Adrenal gland (tissue), 12 donors: ENCODE measurements around the gene SYT1. TPM values are rescaled to one million over a fixed set of nuclear protein-coding genes. Genes with fewer than 3 reads are reported as not detected.

Source experiments
- DNase-seq, 7 donors: peaks; one replicate each; pipeline ENCODE4 v3.0.0-alpha.2; 2019 to 2020
- H3K27ac ChIP-seq, 5 donors: fragments of 200-600 bp; sonication (generic) in 4 of 5; 1 replicate in 3 of 5; 2 replicates in 2 of 5; pipeline versions ENCODE4 v1.5.1 to v1.8.0; 2016 to 2020; ENCODE audit warnings: mild to moderate bottlenecking in 1 of 5
- H3K27me3 ChIP-seq: fragments of 200-600 bp; 2 replicates; pipeline ENCODE4 v1.8.0; 2021
- H3K36me3 ChIP-seq, 2 donors: fragments of 200-600 bp; replicated peaks in 1 of 2; 1 replicate in 1 of 2; 2 replicates in 1 of 2; pipeline versions ENCODE4 v1.5.1 to v1.8.0; 2018 to 2022
- H3K4me1 ChIP-seq, 2 donors: fragments of 200-600 bp; replicated peaks in 1 of 2; 1 replicate in 1 of 2; 2 replicates in 1 of 2; pipeline versions ENCODE4 v1.5.1 to v1.8.0; 2018 to 2021
- H3K4me3 ChIP-seq, 4 donors: fragments of 200-600 bp; sonication (generic) in 3 of 4; one replicate each; pipeline ENCODE4 v1.5.1; 2016 to 2018
- H3K9me3 ChIP-seq, 3 donors: fragments of 200-600 bp; sonication (generic) in 1 of 3; replicated peaks in 1 of 3; 1 replicate in 2 of 3; 2 replicates in 1 of 3; pipeline versions ENCODE4 v1.5.1 to v1.8.0; 2016 to 2021
- CTCF ChIP-seq, 6 experiments: fragments of 450-650 bp in 4 of 6; fragments of 200-600 bp in 2 of 6; sonication (generic) in 1 of 6; IDR thresholded peaks; 1 replicate in 5 of 6; 2 replicates in 1 of 6; pipeline versions ENCODE4 v1.5.1 to v1.8.0; 2016 to 2021; ENCODE audit warnings: antibody characterized with exemption in 6 of 6, mild to moderate bottlenecking in 2 of 6, moderate library complexity in 1 of 6
- POLR2A ChIP-seq, 2 donors: fragments of 450-650 bp; IDR thresholded peaks; one replicate each; pipeline ENCODE4 v1.6.1; 2017; ENCODE audit warnings: antibody characterized with exemption in 2 of 2, mild to moderate bottlenecking in 2 of 2, moderate library complexity in 1 of 2
- WGBS, 4 donors: extraction: QIAGEN DNeasy Blood & Tissue Kit in 2 of 4; methylation state at CpG; one replicate each; pipeline versions ENCODE4 v1.1.5 to v1.1.7; 2013 to 2017; 5-methylcytosine and 5-hydroxymethylcytosine counted together
- intact Hi-C, 2 donors: fragments of 100-400 bp; cut with DNase I; formaldehyde crosslinking; loops; one replicate each; pipeline versions ENCODE4 v1.14.1 to v1.15.0; 2022 to 2023
- microRNA counts, 2 donors: library from miRNA; unstranded; fragments of <30 nt; microRNA quantifications; one replicate each; lab custom pipeline; 2016
- microRNA-seq, 3 donors: library from miRNA; unstranded; fragments of <30 nt; microRNA quantifications; one replicate each; pipeline ENCODE4, GENCODE V29; 2017 to 2020
- polyA plus RNA-seq, 3 donors: library from polyadenylated mRNA; stranded (reverse); fragments of 200-250 nt in 2 of 3; fragments of 350-450 nt in 1 of 3; fragmentation: Illumina TruSeq in 1 of 3; extraction: RNeasy Lipid Tissue Mini Kit (QIAGEN cat#74804) in 1 of 3; gene quantifications; one replicate each; pipeline ENCODE4 v1.2.3, GENCODE V29; 2013 to 2014
- small RNA-seq, 2 donors: library from RNA; depleted of rRNA; stranded (forward); fragments of <200 nt; gene quantifications; one replicate each; pipeline ENCODE3, GENCODE V24; 2016
- total RNA-seq, 9 donors: library from RNA; depleted of rRNA in 4 of 9; stranded (reverse); fragments of >200 nt in 4 of 9; fragments of 120-200 nt in 1 of 9; fragmentation: NEBNext Ultra II Directional in 1 of 9; extraction: Animal tissue kit (Norgen Biotek cat#: 25700) in 1 of 9; gene quantifications; one replicate each; pipeline versions ENCODE4 v1.1.0 to v1.2.4, GENCODE V29; 2013 to 2023
- donor health status: healthy with polysubstance abuse.
- donor health status: Bipolar disorder and iron deficiency.
- donor health status: DM: yes; HTN: yes; CAD: no.
- donor health status: DM: no; HTN: no; CAD: no.
- donor health status: DM: no; HTN: no; CAD: no.
- donor health status: DM: yes; HTN: yes; CAD: no.

The SYT1 gene
- total and polyA plus RNA-seq, 12 donors, result 0.42 to 22.3 (median 4.6) TPM

DNA sequence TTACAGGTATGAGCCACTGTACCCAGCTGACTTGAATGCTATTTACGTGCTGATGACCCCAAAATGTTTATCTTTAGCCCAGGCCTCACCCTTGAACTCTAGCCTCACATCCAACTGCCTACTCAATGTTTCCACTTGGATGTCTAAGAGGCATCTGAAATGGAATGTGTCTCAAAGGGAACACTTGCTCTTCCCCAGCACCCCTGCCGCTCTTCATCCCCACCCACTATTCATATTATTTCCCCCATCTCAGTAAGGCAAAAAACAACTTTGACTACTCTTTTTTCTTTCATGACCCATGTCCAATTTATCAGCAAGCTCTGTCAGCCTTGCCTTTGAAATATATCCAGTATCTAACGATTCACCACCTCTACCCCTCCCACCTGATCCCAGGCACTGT lies 621.6 kb downstream of the SYT1 start:
- intact Hi-C loops, result no loop called here
- Histone ChIP-seq H3K36me3 (no peaks in the 10 kb centered on the region), H3K27me3 (no peaks in the 10 kb centered on the region), H3K4me3 (no peak overlapping the region), H3K4me1 (no peaks in the 10 kb centered on the region), H3K9me3 (no peaks in the 10 kb centered on the region), H3K27ac (no peak overlapping the region)
- no peak for DNase-seq
- TF ChIP-seq CTCF (IDR thresholded peaks at IDR 0.05) (no peak), POLR2A (IDR thresholded peaks at IDR 0.05) (no peak)
- 59 to 68% (median 63%) methylated on average over 3 of the region's 3 CpGs for WGBS, 4 donors

DNA sequence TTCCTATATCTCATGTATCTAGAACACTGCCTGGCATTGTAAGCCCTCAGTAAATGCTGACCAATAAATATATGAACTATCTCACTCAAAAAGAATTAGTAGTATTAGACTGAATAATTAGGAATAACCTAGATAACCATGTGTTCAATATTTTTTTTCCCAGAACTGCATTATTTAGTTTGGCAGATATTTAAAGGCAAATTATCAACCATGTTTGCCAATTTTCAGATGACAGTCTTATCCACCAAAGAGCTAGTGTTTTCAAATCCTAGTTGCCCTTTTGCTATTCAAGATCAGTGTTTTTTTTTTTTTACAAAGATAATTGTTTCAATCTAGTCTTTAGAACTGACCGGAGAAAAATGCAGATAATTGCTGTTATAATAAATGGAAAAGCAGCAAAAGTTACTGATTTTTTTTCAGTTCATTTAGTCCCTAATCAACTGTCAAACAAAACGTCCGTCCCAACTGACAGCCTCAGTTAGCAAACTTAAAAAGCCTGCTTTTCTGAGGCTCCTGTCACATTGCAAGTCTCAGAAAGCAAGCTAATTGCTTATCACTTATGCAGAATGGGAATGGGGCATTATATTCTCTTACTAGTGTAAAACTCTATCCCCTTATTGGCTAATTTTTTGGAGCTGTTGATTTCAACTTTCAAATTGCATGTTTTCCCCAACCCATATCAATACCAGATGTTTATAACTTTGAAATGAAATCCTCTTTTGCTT lies 623.0 kb downstream of the SYT1 start:
- Histone ChIP-seq H3K36me3 (no peaks in the 10 kb centered on the region), H3K27ac (no peak overlapping the region), H3K4me1 (no peaks in the 10 kb centered on the region), H3K27me3 (no peaks in the 10 kb centered on the region), H3K4me3 (no peak overlapping the region), H3K9me3 (no peaks in the 10 kb centered on the region)
- no peak for TF ChIP-seq POLR2A (IDR thresholded peaks at IDR 0.05)
- no peak for TF ChIP-seq CTCF (IDR thresholded peaks at IDR 0.05)
- DNase-seq, result no peak
- intact Hi-C loops, result no loop called here
- WGBS, 4 donors, result 60 to 71% (median 66%) methylated on average over 3 of the region's 3 CpGs

MicroRNAs encoded within 50 kb of the gene (microRNA counts, 767-probe panel; counts per million panel counts)
- microRNA hsa-miR-1252 (lab: Ali Mortazavi, UCI), result 0 counts per million in 2 donors

Small RNAs within 50 kb of the gene (microRNA-seq; reads per million reads assigned to microRNA genes)
- 0 reads per million in 3 donors for gene MIR1252

Small RNAs within 50 kb of the gene (small RNA-seq; reads per million reads assigned to genes)
- 0 to 0.08 reads per million in 2 donors for gene MIR1252
